GM19351 (cell line): ENCODE measurements around the gene AREL1.
A peak's percentile ranks its signal among the peaks of the same experiment; 100 is the strongest.

ENCODE experiments used
- ATAC-seq: cut with Tn5 transposase; IDR thresholded peaks from one replicate; pipeline ENCODE4 v1.9.1; 2021; ENCODE audit warnings: mild to moderate bottlenecking, moderate library complexity; ENCODE audit not compliant: unreplicated experiment

The AREL1 gene

GRCh38 chr14:74614508-74615495 lies 98.1 kb downstream of the AREL1 start:
- no peak for ATAC-seq

GRCh38 chr14:74613211-74613914 lies 99.5 kb downstream of the AREL1 start:
- ATAC-seq, result no peak

GRCh38 chr14:74612350-74613021 lies 100.4 kb downstream of the AREL1 start:
- ATAC-seq, result peak; percentile 59

GRCh38 chr14:74611650-74612349 lies 101.1 kb downstream of the AREL1 start, which contains the start of gene LTBP2:
Gene LTBP2, minus strand, starts transcription at chr14:74612237. Its CDS starts 293 bp downstream, at chr14:74611944.
- no peak for ATAC-seq
